ENCODE data around the gene IFT80. TPM values are rescaled to one million over a fixed set of nuclear protein-coding genes. Genes with fewer than 3 reads are reported as not detected.

IFT80 gene
- total RNA-seq, 1 experiment from 2014 or later, result 59.4 TPM

DNA sequence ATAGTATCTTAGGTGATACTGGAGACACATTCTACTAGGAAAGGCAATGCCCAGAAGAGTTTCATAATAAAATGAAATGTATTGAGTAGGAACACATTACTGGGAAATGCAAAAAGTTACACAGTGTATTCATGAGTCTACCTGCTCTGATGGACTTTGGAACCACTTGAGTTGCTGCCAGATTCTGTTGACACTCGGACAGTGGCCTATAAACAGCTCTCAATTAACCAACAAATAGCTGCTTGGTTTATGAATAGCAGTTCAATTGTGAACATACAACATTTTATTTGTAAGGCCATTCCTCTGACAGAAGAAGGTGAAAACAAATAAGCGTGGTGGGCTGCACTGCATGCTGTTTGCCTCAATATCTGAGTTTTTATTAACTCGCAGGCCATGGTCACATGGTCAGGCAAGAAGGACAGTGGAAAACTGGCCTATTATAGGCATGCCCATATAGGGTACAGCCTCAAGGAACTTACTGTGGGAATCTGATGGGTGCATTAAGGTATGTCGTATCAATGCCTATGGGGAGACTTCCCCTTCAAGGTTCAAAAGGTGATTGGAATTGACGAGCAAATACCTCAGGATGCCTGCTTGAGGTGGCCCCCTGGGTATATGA lies 107.6 kb downstream of the IFT80 start:
- TF ChIP-seq, protein P1, sequence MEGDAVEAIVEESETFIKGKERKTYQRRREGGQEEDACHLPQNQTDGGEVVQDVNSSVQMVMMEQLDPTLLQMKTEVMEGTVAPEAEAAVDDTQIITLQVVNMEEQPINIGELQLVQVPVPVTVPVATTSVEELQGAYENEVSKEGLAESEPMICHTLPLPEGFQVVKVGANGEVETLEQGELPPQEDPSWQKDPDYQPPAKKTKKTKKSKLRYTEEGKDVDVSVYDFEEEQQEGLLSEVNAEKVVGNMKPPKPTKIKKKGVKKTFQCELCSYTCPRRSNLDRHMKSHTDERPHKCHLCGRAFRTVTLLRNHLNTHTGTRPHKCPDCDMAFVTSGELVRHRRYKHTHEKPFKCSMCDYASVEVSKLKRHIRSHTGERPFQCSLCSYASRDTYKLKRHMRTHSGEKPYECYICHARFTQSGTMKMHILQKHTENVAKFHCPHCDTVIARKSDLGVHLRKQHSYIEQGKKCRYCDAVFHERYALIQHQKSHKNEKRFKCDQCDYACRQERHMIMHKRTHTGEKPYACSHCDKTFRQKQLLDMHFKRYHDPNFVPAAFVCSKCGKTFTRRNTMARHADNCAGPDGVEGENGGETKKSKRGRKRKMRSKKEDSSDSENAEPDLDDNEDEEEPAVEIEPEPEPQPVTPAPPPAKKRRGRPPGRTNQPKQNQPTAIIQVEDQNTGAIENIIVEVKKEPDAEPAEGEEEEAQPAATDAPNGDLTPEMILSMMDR (conservative IDR thresholded peaks at IDR 0.05), result no peak
- TF ChIP-seq EZH2 (IDR thresholded peaks at IDR 0.05; ENCODE audit: low read depth), result no peak
- H3K79me2 ChIP-seq (ENCODE audit: low read depth), result no peaks in the 10 kb centered on the region
- no peaks in the 10 kb centered on the region for H3K9me2 ChIP-seq (ENCODE audit: insufficient read depth)
- ChIA-PET POLR2A (ENCODE audit: unreplicated experiment) (no interaction called here), CTCF (no interaction called here)
- intact Hi-C loops (cut with micrococcal nuclease; ENCODE audit: unreplicated experiment), result no loop called here
- H4K20me1 ChIP-seq (ENCODE audit: insufficient read depth), result no peaks in the 10 kb centered on the region; the same call in 1 of the 2 replicates
- no peak overlapping the region for H3K27ac ChIP-seq
- H3K4me1 ChIP-seq (replicated peaks; ENCODE audit: insufficient read depth), result no peaks in the 10 kb centered on the region
- H3K36me3 ChIP-seq (ENCODE audit: low read depth), result no peaks in the 10 kb centered on the region
- H3K27me3 ChIP-seq (ENCODE audit: insufficient read depth, low read depth), result no peaks in the 10 kb centered on the region
- BruUV-seq (replicated peaks), result no TSS peak
- DNase-seq, result no peak
- H3F3A ChIP-seq (ENCODE audit: insufficient read depth, low read depth), result no peaks in the 10 kb centered on the region
- no peak overlapping the region for H2AFZ ChIP-seq
- H3K4me2 ChIP-seq, result no peak overlapping the region
- H3K4me3 ChIP-seq, result no peak overlapping the region
- H3K9me3 ChIP-seq (ENCODE audit: insufficient read depth, low read depth), result no peaks in the 10 kb centered on the region

- ChIA-PET CTCF (no interaction called here), POLR2A (ENCODE audit: unreplicated experiment) (no interaction called here)
- no peaks in the 10 kb centered on the region for H3K9me3 ChIP-seq (ENCODE audit: insufficient read depth, low read depth)
- H3F3A ChIP-seq (ENCODE audit: insufficient read depth, low read depth), result no peaks in the 10 kb centered on the region
- H3K27me3 ChIP-seq (ENCODE audit: insufficient read depth, low read depth), result no peaks in the 10 kb centered on the region
- no peaks in the 10 kb centered on the region for H4K20me1 ChIP-seq (ENCODE audit: insufficient read depth)
- no peak for DNase-seq
- no peak overlapping the region for H2AFZ ChIP-seq
- no peaks in the 10 kb centered on the region for H3K79me2 ChIP-seq (ENCODE audit: low read depth)
- H3K36me3 ChIP-seq (ENCODE audit: low read depth), result no peaks in the 10 kb centered on the region
- no peak for TF ChIP-seq EZH2 (IDR thresholded peaks at IDR 0.05; ENCODE audit: low read depth)
- TF ChIP-seq, protein P1 (conservative IDR thresholded peaks at IDR 0.05), result no peak
- intact Hi-C loops (cut with micrococcal nuclease; ENCODE audit: unreplicated experiment), result no loop called here
- H3K9me2 ChIP-seq (ENCODE audit: insufficient read depth), result no peaks in the 10 kb centered on the region
- H3K27ac ChIP-seq, result no peak overlapping the region
- no peak overlapping the region for H3K4me2 ChIP-seq
- no peak overlapping the region for H3K4me3 ChIP-seq
- BruUV-seq (replicated peaks), result no TSS peak
- H3K4me1 ChIP-seq (replicated peaks; ENCODE audit: insufficient read depth), result no peaks in the 10 kb centered on the region
These were observed 111.4 kb downstream of the IFT80 start for GRCh38 chr3:160287666-160288065.

DNA sequence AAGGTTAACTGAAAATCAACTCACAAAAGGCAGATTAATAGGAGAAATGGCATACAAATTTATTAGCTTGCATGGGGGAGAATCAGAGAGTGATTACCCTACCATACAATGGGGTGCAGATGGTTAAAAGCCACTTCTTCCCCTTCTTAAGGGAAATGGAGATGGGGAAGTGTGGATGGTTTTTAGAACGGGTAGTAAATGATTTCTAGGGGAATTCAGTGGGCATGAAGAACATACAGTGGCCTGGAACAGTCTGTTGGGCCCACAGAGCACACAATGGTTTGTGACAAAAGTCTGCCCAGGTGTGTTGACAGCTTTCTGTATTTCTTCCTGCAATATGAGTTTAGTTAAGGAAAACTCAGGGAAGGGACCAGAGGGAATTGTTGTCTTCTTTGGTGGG lies 112.8 kb downstream of the IFT80 start:
- no peaks in the 10 kb centered on the region for H3K4me1 ChIP-seq (replicated peaks; ENCODE audit: insufficient read depth)
- no peaks in the 10 kb centered on the region for H4K20me1 ChIP-seq (ENCODE audit: insufficient read depth)
- H3K27me3 ChIP-seq (ENCODE audit: insufficient read depth, low read depth), result no peaks in the 10 kb centered on the region
- no peak overlapping the region for H3K4me2 ChIP-seq
- BruUV-seq (replicated peaks), result no TSS peak
- H2AFZ ChIP-seq, result no peak overlapping the region
- no peak for DNase-seq
- no peaks in the 10 kb centered on the region for H3K36me3 ChIP-seq (ENCODE audit: low read depth)
- no peaks in the 10 kb centered on the region for H3K79me2 ChIP-seq (ENCODE audit: low read depth)
- ChIA-PET POLR2A (ENCODE audit: unreplicated experiment) (no interaction called here), CTCF (no interaction called here)
- intact Hi-C loops (cut with micrococcal nuclease; ENCODE audit: unreplicated experiment), result no loop called here
- no peaks in the 10 kb centered on the region for H3K9me2 ChIP-seq (ENCODE audit: insufficient read depth)
- no peak overlapping the region for H3K4me3 ChIP-seq
- H3K9me3 ChIP-seq (ENCODE audit: insufficient read depth, low read depth), result no peaks in the 10 kb centered on the region
- TF ChIP-seq, protein P1 (conservative IDR thresholded peaks at IDR 0.05), result no peak
- TF ChIP-seq EZH2 (IDR thresholded peaks at IDR 0.05; ENCODE audit: low read depth), result no peak
- no peaks in the 10 kb centered on the region for H3F3A ChIP-seq (ENCODE audit: insufficient read depth, low read depth)
- H3K27ac ChIP-seq, result no peak overlapping the region

All from PC-9 (cell line).